A673 (cell line): ENCODE measurements around the gene RPL37. TPM values are rescaled to one million over a fixed set of nuclear protein-coding genes. Genes with fewer than 3 reads are reported as not detected.

ENCODE experiments used
- BruUV-seq: library from RNA; stranded (reverse); fragments of 400-500 nt; replicated peaks from 2 replicates; lab custom pipeline; 2021; lab: Mats Ljungman, UMichigan
- CTCF ChIA-PET: fragments of 300-600 bp; sonication (Branson Sonifier 250); formaldehyde crosslinking; loops from one replicate; lab custom pipeline; 2022; ENCODE audit warnings: antibody characterized with exemption; lab: Charles Lee
- POLR2A ChIA-PET: fragments of 300-600 bp; sonication (Branson Sonifier 250); formaldehyde crosslinking; loops from one replicate; lab custom pipeline; 2022; ENCODE audit warnings: antibody characterized with exemption; ENCODE audit not compliant: low non-redundant PET; lab: Charles Lee
- DNase-seq: peaks from one replicate; pipeline ENCODE4 v3.0.0-alpha.2; 2015; ENCODE audit warnings: low spot score
- H3K27ac ChIP-seq: fragments of 200-600 bp; sonication (generic); 2 replicates; pipeline ENCODE4 v1.5.1; 2016; ENCODE audit warnings: mixed run types, low read depth, mild to moderate bottlenecking, mixed read lengths, antibody characterized with exemption, low read length; ENCODE audit not compliant: poor library complexity, severe bottlenecking
- H3K27me3 ChIP-seq: fragments of 200-600 bp; sonication (generic); replicated peaks from 2 replicates; pipeline ENCODE4 v1.6.1; 2017; ENCODE audit warnings: mixed run types, low read depth, mild to moderate bottlenecking, mixed read lengths, antibody characterized with exemption, low read length; ENCODE audit not compliant: insufficient read depth, poor library complexity
- H3K36me3 ChIP-seq: fragments of 200-600 bp; sonication (generic); 2 replicates; pipeline ENCODE4 v1.6.1; 2016; ENCODE audit warnings: mixed run types, mild to moderate bottlenecking, mixed read lengths, antibody characterized with exemption, low read length; ENCODE audit not compliant: insufficient read depth, poor library complexity, severe bottlenecking
- H3K4me1 ChIP-seq: fragments of 200-600 bp; sonication (generic); 2 replicates; pipeline ENCODE4 v1.6.1; 2017; ENCODE audit warnings: mixed run types, mild to moderate bottlenecking, mixed read lengths, antibody characterized with exemption, low read length; ENCODE audit not compliant: insufficient read depth, poor library complexity, severe bottlenecking
- H3K4me3 ChIP-seq: fragments of 200-600 bp; sonication (generic); 2 replicates; pipeline ENCODE4 v1.5.1; 2016; ENCODE audit warnings: low read depth, mixed run types, mild to moderate bottlenecking, mixed read lengths, low read length; ENCODE audit not compliant: poor library complexity, severe bottlenecking
- H3K9me3 ChIP-seq: fragments of 200-600 bp; sonication (generic); 2 replicates; pipeline ENCODE4 v1.6.1; 2016; ENCODE audit warnings: mixed run types, low read depth, mild to moderate bottlenecking, mixed read lengths, antibody characterized with exemption, low read length; ENCODE audit not compliant: poor library complexity, severe bottlenecking
- CTCF ChIP-seq: fragments of 300-800, 200-600 bp; sonication (generic); conservative IDR thresholded peaks from 2 replicates; pipeline ENCODE4 v1.5.1; 2017; ENCODE audit warnings: low read depth, mild to moderate bottlenecking, antibody characterized with exemption, low read length, moderate library complexity, mixed read lengths
- EZH2 ChIP-seq: fragments of 200-600 bp; sonication (generic); IDR thresholded peaks from 2 replicates; pipeline ENCODE4 v1.6.1; 2017; ENCODE audit warnings: borderline replicate concordance, low read depth, mild to moderate bottlenecking, mixed read lengths, antibody characterized with exemption, low read length; ENCODE audit not compliant: poor library complexity, severe bottlenecking
- intact Hi-C: fragments of 100-400 bp; cut with micrococcal nuclease; formaldehyde crosslinking; loops from one replicate; pipeline ENCODE4 v1.10.0; 2022; ENCODE audit not compliant: unreplicated experiment
- total RNA-seq: library from RNA; stranded (reverse); gene quantifications from 2 replicates; pipeline ENCODE4 v1.2.3, GENCODE V29; 2021

The RPL37 gene
- total RNA-seq, 1 experiment from 2014 or later, result 1,502 TPM

DNA sequence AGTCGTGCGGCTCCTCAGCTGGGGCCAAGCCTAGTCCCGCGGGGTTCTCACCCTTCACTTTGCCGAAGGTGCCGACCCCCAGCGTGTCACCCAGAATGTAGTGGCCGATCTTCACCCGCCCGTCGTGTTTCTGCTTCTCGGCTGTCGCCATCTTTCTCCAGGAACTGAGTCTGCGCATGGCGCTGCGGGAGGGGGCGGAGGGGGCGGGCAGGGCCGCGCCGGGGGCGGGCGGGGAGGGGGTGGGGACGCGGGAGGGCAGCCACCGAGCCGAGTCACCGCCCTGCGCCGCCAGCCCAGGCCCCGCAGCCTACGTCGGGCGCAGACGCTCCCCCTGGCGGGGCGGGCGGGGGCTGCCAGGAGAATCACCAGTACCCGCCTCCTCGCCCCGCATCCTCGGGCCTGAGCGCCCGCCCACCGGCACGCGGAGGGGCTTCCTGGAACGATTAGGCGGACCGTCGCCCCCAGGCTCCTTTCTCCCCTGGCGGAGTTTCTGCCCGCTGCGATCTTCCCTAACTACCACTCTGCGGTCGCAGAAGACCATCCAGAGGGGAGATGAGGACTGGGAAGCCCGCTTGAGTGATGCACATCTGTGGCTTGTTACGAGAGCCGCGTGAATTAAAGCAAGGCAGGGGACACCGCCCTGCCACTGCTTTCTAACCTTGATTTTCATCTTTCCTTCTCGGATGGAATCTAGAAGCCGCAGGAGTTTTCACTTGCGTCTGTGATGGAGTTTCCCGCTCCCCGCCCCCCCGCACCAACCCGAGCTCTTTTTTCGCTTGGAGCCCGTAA is 36.8 kb downstream of the RPL37 start, which contains the start of gene PRKAA1:
Gene PRKAA1, minus strand, starts transcription at position 363 of the 789 bp plus-strand sequence. Its CDS starts 185 bp downstream, at position 178.
- peak; percentile 95 for DNase-seq
- CTCF ChIA-PET, result interaction anchor here (0.6 to 1.0 kb wide), 4 partner anchors 16 to 712 kb away, joined by 3 to 9 read pairs (median 4); partner anchors contain the start of gene PLCXD3
- peak within 1 kb of the TSS; percentile 68 for H3K4me3 ChIP-seq
- H3K9me3 ChIP-seq, result no peaks in the 10 kb centered on the region
- no peak for TF ChIP-seq EZH2
- peak; percentile 43 for TF ChIP-seq CTCF
- H3K27ac ChIP-seq, result peak within 1 kb of the TSS; percentile 96
- BruUV-seq, result no TSS peak
- POLR2A ChIA-PET, result interaction anchor here (0.5 kb wide), 1 partner anchor 1217 kb away, joined by 3 read pairs; no protein-coding TSS in a partner anchor
- peaks cover 6% of the 10 kb centered on the region for H3K36me3 ChIP-seq
- intact Hi-C loops, result no loop called here
- H3K4me1 ChIP-seq, result peaks cover 17% of the 10 kb centered on the region
- no peaks in the 10 kb centered on the region for H3K27me3 ChIP-seq

DNA sequence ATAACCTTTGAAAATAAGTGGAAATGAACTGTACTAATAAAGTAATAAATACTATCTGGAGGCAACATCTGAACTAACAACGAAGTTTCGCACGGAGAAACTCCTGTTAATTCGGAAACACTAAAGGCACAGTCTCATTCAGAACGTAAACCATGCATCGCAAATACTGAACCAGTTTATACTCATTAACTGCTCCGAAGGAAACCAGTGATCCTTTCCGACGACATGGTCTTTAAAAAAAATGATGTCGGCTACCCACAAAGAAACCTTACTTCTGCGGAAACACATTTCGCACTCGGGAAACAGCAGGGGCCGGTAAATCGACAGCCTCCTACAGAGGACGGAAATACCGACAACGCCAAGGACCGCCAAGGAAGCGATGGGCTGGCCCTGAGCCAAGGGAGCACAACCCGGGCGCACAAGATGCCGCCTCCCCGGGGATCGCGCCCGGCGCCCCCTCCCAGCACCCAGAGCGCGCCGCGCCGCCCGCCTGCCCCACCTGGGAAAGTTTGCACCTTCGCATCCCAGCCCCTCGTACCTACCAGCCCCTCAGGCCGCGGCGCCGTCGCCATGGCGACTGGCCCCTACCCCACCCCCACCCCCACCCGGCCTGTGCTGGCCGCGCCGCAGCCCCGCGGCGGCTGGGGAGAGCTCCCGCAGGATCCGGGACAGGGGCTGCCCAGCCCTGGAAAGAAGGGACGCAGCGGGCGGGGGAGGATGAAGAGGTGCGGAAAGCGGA is 37.6 kb downstream of the RPL37 start:
- CTCF ChIA-PET, result interaction anchor here (1.0 kb wide), 1 partner anchor 42 kb away, joined by 3 read pairs; no protein-coding TSS in a partner anchor
- peak; percentile 96 for DNase-seq
- BruUV-seq, result TSS peak; percentile 41

More for the DNA sequence above, 37.6 kb downstream of the RPL37 start:
- no peaks in the 10 kb centered on the region for H3K27me3 ChIP-seq
- intact Hi-C loops, result no loop called here
- peaks cover 17% of the 10 kb centered on the region for H3K4me1 ChIP-seq
- TF ChIP-seq EZH2, result no peak
- TF ChIP-seq CTCF, result no peak
- POLR2A ChIA-PET, result interaction anchor here (0.5 kb wide), 1 partner anchor 1216 kb away, joined by 3 read pairs; no protein-coding TSS in a partner anchor
- peaks cover 6% of the 10 kb centered on the region for H3K36me3 ChIP-seq
- peak overlapping the region; percentile 68 for H3K4me3 ChIP-seq
- H3K9me3 ChIP-seq, result no peaks in the 10 kb centered on the region
- peak overlapping the region; percentile 96 for H3K27ac ChIP-seq
